RKO (cell line): ENCODE data around the gene MRTO4.
"Not testable (repeated sequence)": the region's sequence is repeated elsewhere in the genome, so short reads cannot be mapped to it uniquely, and the experiment has no call there.

ENCODE experiments used
- DNase-seq: peaks from one replicate; pipeline ENCODE4 v3.0.0-alpha.2; 2016; ENCODE audit warnings: low spot score

Gene MRTO4

GRCh38 chr1:19251305-19252196 is at the start of gene MRTO4, which contains the start of gene EMC1:
TSS of gene MRTO4 (plus strand) at chr1:19251805. CDS start at chr1:19251836, 31 bp downstream.
TSS of gene EMC1 (minus strand) at chr1:19251524. CDS start at chr1:19251509, 15 bp downstream.
- peak; percentile 83 for DNase-seq

DNA sequence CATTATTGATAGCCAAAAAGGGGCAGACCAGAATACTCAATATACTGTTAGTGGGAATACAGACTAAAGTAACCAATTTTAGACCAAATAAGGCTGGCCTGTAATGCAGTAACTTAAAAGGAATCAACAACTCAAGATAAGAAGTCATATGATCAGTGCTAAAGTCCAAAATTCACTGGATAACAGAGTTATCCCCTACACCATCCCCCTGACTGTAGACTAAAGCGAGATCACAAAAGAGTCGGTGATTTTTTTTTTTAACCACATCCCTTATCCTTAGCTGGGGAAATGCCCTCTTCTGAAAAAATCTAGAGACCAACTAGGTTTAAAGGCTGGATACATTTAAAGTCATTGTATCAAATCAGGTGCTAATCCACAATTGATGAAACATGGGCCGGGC is 49.2 kb upstream of the MRTO4 start:
- DNase-seq = no peak

- DNase-seq = peak; percentile 49
Observed at GRCh38 chr1:19203440-19203839, 48.2 kb upstream of the MRTO4 start.

GRCh38 chr1:19204446-19205266 is 46.9 kb upstream of the MRTO4 start:
- no peak for DNase-seq

- DNase-seq = no peak
Observed at GRCh38 chr1:19205403-19205802, 46.2 kb upstream of the MRTO4 start.

DNA sequence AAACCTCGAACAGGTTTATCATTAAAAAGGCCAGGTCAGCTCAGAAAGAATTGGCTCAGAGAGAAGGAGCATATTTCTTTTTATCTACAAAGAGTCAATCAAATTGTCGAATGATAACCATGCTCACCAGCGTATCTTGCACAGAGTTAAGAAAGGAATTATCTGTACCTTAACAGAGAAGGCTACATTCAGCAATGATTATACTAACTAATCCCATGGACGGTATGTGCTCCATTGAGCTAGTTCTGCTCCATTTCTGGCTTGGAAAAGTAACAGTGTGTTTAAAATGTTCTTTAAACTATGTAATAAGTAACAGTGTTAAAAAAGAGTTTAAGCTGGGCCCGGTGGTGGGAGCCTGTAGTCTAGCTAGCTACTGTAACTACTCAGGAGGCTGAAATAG is 45.8 kb upstream of the MRTO4 start:
- no peak for DNase-seq

DNA sequence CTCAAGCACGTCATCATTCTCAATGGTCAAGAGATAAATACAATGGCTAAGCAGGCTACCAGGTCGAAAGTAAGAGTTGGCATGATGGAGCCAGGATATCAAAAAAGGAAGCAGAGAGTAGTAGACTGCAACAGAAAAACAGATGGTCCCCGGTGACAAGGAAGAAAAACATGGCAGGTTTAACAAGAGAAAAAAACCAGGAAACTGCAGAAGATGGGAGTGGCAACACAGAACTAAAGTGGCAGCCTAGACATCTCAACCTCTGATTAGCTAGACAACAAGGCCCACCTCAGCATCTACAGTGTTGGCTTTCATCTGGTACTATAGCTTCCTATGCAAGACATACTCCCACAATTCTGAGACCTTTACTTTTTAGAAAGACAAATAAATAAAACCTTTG is 44.7 kb upstream of the MRTO4 start:
- no peak for DNase-seq

DNA sequence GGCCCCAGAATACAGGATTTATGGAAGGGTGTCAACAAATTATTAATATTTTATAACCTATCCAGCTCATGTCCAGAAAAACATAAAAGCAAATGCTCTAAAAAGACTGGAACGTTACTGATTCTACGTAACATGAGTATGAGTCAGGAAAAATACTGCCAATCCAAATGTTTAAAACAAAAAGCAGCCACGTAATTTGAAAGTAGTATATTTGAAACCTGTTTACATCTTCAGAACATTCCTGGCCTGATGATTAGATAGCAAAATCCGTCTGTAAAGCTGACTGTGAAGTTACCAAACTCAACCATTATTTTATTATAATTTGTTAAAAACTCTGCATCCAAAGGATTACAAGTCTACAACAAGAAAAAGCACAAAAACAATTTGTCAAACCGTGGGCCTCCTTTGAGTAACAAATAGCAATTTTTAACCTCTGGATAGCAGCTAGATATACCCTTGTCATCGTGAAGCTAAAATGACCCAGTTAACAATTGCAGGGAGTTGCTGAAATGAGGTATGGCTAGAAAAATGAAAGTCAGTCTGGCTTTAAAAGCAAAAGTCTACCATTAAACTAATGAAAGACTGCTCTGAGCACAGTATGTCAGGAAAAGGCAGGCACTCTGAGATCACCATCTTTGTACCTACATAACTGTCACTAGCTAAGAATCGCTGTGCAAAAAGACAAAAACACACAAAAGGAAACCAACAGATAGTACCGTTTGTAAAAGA is 42.7 kb upstream of the MRTO4 start:
- DNase-seq = peak; percentile 62

- peak; percentile 68 for DNase-seq
Observed at GRCh38 chr1:19209439-19209989, 42.1 kb upstream of the MRTO4 start.

DNA sequence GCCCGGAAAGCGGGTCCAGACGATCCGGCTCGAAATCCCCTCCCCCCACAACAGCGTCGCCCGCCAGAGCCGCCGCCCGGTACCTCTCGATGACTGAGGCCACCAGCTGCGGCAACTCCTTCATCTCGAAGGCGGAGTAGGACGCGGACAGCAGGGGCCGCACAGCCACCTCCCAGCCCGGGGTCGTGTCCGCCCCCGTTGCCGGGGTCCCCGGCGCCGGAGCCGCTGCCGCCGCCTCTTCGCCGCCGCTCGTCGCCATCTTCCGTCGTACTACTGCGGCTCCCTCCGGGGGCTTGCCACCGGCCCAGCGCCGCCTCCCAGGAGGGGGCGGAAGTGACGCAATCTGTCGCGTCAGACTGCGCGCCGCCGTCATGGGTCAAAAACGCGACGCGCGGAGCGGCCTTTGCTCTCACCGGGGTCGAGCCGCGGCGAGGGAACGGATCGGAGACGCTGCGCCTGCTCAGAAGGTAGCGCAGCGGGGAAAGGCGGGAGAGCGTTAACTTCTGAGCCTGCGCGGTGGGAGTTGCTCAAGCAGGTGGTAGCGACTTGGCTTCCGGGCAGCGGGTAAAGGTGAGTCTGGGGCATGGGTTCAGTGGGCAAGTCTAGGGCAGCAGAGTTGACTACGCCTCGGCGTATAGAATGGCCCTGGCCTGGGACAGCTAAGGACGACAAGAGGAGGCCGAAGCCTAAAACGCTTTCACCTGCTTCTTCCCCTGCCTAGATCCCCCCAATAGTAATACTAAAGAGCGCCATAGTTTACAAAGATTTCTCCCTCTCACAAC is 41.4 kb upstream of the MRTO4 start, which contains the start of gene UBR4:
Gene UBR4, minus strand, starts transcription at position 277 of the 782 bp plus-strand sequence. Its CDS starts 18 bp downstream, at position 259.
- peak; percentile 95 for DNase-seq

GRCh38 chr1:19210772-19211549 is 40.6 kb upstream of the MRTO4 start:
- DNase-seq = peak; percentile 35

DNA sequence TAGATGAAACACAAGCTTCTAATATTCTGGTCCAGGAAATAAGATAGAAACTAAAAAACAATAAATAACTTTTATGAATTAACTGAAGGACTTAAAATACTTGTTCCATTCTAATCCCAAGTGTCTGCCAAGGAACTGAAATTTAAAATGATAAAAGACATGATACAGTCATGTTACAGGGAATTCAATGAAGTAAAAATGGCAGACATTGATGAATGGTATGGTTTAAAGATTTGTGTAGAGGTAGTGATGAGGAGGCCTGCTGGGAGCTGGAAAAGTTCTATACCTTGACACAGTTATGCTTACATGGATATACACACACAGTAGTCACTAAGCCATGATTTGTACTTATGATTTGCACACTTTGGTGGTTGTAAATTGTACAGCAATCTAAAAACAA is 39.4 kb upstream of the MRTO4 start:
- peak; percentile 19 for DNase-seq

GRCh38 chr1:19213580-19213979 is 38.0 kb upstream of the MRTO4 start:
- no peak for DNase-seq

GRCh38 chr1:19216585-19216984 is 35.0 kb upstream of the MRTO4 start:
- not testable (repeated sequence) for DNase-seq

- DNase-seq = no peak
Observed at GRCh38 chr1:19219451-19219850, 32.2 kb upstream of the MRTO4 start.

DNA sequence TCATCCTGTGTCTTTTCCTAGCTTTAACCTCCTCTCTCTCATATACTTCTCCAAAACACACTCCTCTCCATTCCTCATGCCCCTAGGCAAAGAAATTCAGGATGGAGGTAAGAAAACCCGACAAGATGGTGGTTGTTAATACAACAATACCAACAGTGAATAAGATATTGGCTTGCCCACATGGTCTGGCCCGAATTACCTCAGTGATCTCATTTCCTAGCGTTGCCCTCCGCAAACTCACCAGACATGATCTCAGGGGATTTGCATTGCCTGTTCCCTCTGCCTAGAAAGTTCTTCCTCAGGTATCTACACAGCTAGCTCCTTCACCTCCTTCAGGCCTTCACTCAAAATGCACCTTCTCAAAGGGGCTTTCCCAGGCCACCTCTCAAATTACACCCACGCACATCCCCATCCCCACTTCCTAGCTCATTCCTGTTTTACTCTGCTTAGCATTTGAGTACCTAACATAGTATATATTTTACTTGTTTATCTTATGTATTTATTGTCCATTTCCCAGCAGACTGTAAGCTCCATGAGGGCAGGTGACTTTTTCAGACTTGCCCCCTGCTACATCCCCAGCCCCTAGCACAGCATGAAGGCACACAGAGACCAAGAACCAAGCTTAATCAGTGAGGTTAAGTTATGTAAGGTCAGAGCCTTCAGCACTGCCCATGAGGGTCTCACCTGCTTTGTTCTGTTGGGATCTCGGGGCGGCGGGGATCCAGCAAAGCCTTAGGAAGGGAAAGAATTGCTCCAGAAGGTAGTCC is 31.3 kb upstream of the MRTO4 start:
- no peak for DNase-seq

DNA sequence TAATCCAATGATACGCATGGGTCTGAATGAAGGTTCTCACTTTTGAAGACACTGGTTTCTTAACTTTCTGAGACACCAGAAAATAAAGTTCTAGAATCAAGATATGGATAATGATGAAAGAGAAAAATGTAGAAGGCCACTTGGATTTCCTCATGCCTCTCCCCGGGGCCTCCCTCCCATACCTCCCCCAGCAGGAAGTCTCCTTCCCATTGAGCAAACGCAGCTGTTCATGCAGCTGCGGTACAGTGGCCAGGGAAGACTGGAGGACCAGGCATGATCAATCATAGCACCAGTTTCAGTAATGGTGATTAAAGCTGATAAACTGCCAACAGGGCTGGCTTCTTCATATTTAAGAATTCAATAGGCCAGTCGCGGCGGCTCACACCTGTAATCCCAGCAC is 30.6 kb upstream of the MRTO4 start:
- DNase-seq = no peak

DNA sequence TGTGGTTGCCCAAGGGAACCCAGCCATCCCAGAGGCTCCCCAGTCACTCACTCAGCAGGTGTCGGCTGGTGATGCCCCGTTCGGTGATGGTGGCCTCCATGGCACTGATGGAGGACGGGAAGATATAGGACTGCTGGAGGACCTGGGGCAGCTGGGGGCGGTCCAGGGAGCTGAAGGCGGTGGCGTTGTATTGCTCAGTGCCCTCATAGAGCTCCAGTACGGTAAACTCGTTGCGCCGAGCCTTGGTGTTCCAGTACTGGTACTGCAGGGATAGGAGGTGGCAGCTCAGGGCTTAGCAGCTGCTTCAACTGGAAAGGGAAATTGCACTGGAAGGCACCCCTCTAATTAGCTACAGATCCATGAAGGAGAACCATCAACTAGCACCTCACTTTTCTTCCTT is 29.0 kb upstream of the MRTO4 start:
- DNase-seq = no peak
